ENCODE results near the gene LSM14A.

The LSM14A gene

GRCh38 chr19:34275705-34276104, 103.4 kb downstream of the LSM14A start:
- no peak overlapping the region for H3K4me3 ChIP-seq (ENCODE audit: low read depth, low read length)
- TF ChIP-seq CTCF (IDR thresholded peaks at IDR 0.05; ENCODE audit: control insufficient read depth, extremely low read depth, insufficient read depth) = no peak
- no peak for DNase-seq (ENCODE audit: low read depth)

GRCh38 chr19:34276614-34277013, 104.3 kb downstream of the LSM14A start:
- no peak overlapping the region for H3K4me3 ChIP-seq (ENCODE audit: low read depth, low read length)
- no peak for DNase-seq (ENCODE audit: low read depth)
- TF ChIP-seq CTCF (IDR thresholded peaks at IDR 0.05; ENCODE audit: control insufficient read depth, extremely low read depth, insufficient read depth) = no peak

GRCh38 chr19:34277244-34277643, 104.9 kb downstream of the LSM14A start:
- TF ChIP-seq CTCF (IDR thresholded peaks at IDR 0.05; ENCODE audit: control insufficient read depth, extremely low read depth, insufficient read depth) = no peak
- no peak overlapping the region for H3K4me3 ChIP-seq (ENCODE audit: low read depth, low read length)
- no peak for DNase-seq (ENCODE audit: low read depth)

- DNase-seq (ENCODE audit: low read depth) = no peak
- TF ChIP-seq CTCF (IDR thresholded peaks at IDR 0.05; ENCODE audit: control insufficient read depth, extremely low read depth, insufficient read depth) = no peak
Observed at GRCh38 chr19:34278783-34279182, 106.5 kb downstream of the LSM14A start.

More at GRCh38 chr19:34278783-34279182, 106.5 kb downstream of the LSM14A start:
- no peak overlapping the region for H3K4me3 ChIP-seq (ENCODE audit: low read depth, low read length)

Measured in LNCaP clone FGC (cell line).